SJSA1 (cell line): Measurements from ENCODE around the gene PTPRT. TPM values are rescaled to one million over a fixed set of nuclear protein-coding genes. Genes with fewer than 3 reads are reported as not detected.

Experiments used
- DNase-seq, 2 experiments: peaks; one replicate each; pipeline ENCODE4 v3.0.0-alpha.2; 2015 to 2020; ENCODE audit warnings: low spot score in 2 of 2, low read depth in 1 of 2
- H3K27ac ChIP-seq: fragments of 250-450 bp; sonication (Bioruptor Pico); 2 replicates; pipeline ENCODE4 v1.5.1; 2020; ENCODE audit warnings: mild to moderate bottlenecking, moderate library complexity
- H3K27me3 ChIP-seq: fragments of 250-450 bp; sonication (Bioruptor Pico); replicated peaks from 2 replicates; pipeline ENCODE4 v1.5.1; 2020; ENCODE audit warnings: mild to moderate bottlenecking, moderate library complexity
- H3K36me3 ChIP-seq: fragments of 250-450 bp; sonication (Bioruptor Pico); 2 replicates; pipeline ENCODE4 v1.5.1; 2020; ENCODE audit warnings: mild to moderate bottlenecking
- H3K4me1 ChIP-seq: fragments of 250-450 bp; sonication (Bioruptor Pico); replicated peaks from 2 replicates; pipeline ENCODE4 v1.6.1; 2021; ENCODE audit warnings: mild to moderate bottlenecking
- H3K4me3 ChIP-seq: fragments of 250-450 bp; sonication (Bioruptor Pico); 2 replicates; pipeline ENCODE4 v1.5.1; 2020; ENCODE audit warnings: mild to moderate bottlenecking
- H3K9me3 ChIP-seq: fragments of 250-450 bp; sonication (Bioruptor Pico); replicated peaks from 2 replicates; pipeline ENCODE4 v1.5.1; 2020; ENCODE audit warnings: mild to moderate bottlenecking
- total RNA-seq: library from RNA; depleted of rRNA; stranded (reverse); fragments of >200 nt; shearing (Covaris generic); gene quantifications from 2 replicates; pipeline ENCODE4 v1.2.3, GENCODE V29; 2014

Gene PTPRT
- total RNA-seq, 1 experiment from 2014 or later: not detected

DNA sequence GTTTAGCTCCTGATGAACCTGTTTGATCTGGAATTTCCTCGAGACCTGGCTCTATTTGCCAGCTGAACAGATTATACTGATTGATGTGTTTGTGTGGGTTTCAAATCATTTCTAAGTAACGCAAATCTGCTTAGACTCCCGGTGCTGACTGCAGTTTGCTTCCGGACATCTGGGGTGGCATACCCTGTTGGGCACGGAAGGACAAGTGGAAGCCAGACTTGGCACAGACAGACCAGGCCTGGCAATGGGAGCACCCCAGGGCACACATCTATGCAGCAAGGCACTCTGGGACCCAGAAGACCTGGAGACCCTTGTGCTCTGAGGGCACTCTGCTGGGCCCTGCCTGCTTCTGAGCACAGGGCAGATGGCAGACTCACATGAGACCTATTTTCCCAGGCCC lies 1137.8 kb downstream of the PTPRT start:
- DNase-seq: no peak
- H3K9me3 ChIP-seq: no peaks in the 10 kb centered on the region
- H3K27me3 ChIP-seq: no peaks in the 10 kb centered on the region
- H3K4me3 ChIP-seq: no peak overlapping the region
- no peak overlapping the region for H3K27ac ChIP-seq
- no peaks in the 10 kb centered on the region for H3K4me1 ChIP-seq
- H3K36me3 ChIP-seq: no peaks in the 10 kb centered on the region

DNA sequence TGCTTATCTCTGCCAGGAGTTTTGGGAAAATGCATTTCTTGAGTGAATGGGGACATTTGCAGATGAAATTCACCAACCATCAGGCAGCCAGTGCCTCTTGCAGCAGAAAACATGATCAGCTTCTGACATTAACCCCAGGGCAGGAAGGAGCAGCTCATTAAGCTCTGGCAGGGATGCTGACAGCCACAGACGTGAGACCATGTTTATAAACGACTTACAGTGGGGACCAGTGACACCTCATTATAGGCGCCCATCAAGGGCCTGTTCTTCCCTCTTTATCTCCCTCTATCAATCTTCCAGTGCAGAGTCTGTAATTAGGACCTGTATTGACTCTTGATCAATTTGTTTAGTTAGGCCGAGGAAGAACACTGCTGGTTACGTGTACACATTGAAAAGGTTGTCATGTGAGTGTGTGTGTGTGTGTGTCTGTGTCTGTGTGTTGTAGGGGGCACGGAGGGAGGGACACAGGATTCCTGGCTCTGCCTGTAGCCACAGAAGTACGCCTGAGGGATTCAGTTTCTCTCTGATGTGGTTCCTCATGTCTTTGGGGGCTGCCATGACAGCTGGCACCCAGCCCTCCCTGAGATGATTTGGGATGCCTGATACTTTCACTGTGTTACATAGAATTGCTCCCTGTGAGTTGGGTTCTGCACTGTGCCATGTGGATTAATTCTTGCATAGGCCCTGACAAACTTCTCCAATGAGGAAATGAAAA lies 1143.2 kb downstream of the PTPRT start:
- Histone ChIP-seq H3K4me1 (no peaks in the 10 kb centered on the region), H3K9me3 (no peaks in the 10 kb centered on the region; the same call in 1 of the 2 replicates), H3K27me3 (no peaks in the 10 kb centered on the region), H3K36me3 (no peaks in the 10 kb centered on the region), H3K27ac (no peak overlapping the region), H3K4me3 (no peak overlapping the region)
- no peak for DNase-seq

DNA sequence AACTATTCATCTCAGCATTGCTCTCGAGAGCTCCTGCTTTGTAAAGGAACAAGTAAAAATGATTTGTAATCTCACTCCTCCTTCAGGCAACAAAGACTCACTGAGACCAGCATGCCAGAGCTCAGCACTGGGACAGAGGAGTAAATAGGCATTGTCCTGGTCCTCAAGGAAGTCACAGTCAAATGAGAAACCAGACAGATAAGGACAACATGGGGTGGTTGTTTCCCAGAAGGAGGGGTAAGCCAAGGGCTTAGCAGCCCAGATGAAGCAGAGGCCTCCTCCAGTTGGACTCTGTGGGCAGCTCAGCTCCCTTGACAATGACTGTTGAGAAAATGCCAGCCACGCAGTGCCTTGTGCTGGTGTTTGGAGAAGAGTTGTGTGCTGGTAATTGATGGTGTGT lies 1145.8 kb downstream of the PTPRT start:
- Histone ChIP-seq H3K27ac (no peak overlapping the region), H3K27me3 (no peaks in the 10 kb centered on the region), H3K36me3 (no peaks in the 10 kb centered on the region), H3K4me3 (no peak overlapping the region), H3K9me3 (no peaks in the 10 kb centered on the region; the same call in 1 of the 2 replicates), H3K4me1 (no peaks in the 10 kb centered on the region)
- DNase-seq: no peak

DNA sequence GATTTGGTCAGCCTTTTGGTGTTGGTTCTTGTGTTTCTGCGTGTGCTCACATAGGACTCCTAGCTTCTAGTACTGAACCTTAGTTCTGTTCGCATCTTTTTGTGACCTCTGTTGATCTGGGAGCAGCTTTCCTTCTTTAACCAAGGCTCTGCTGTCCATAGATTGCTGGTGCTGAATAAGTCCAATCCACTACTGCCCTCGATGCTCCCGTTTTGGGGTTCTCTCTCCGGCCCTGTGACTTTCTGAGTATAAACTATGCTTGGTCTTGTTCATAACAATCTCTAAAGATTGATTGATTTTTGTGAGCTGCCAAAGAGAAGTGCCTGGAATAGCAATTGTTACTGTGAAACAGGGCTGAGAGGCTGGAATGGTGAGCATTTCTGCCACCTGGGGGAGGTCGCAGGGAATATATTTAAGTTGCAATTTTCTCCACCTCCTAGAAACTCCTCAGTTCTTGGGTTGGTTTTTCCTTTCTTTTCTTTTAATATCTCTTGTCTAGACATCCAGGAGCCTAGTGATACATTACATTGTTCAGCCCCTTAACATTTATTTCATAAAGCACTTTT lies 1148.6 kb downstream of the PTPRT start:
- DNase-seq: no peak
- Histone ChIP-seq H3K9me3 (no peaks in the 10 kb centered on the region; the same call in 1 of the 2 replicates), H3K4me1 (no peaks in the 10 kb centered on the region), H3K36me3 (no peaks in the 10 kb centered on the region), H3K27ac (no peak overlapping the region), H3K27me3 (no peaks in the 10 kb centered on the region), H3K4me3 (no peak overlapping the region)

DNA sequence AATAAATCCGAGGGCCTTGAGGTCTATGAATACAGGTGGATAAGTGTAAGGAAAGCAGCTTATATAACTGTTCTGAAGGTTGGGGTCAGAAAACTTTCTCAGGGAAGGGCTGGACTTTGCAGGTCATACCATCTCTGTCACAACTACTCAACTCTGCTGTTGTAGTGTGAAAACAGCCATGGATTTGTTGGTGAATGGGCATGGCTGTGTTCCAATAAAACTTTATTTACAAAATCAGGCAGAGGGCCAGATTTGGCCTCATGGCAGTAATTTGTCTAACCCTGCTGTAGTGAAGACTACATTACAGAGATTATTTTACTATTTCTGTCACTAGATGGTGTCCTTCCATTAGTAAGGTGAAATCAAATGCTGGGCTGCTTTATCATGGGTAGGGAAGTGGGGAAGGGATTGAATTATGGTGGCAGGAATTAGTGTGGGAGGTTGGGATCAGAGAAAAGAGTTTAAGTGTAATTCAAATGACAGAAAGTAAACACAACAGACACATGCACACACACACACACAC lies 1161.9 kb downstream of the PTPRT start:
- Histone ChIP-seq H3K9me3 (peaks cover 5% of the 10 kb centered on the region), H3K4me3 (no peak overlapping the region), H3K27ac (no peak overlapping the region), H3K4me1 (no peaks in the 10 kb centered on the region), H3K27me3 (no peaks in the 10 kb centered on the region), H3K36me3 (no peaks in the 10 kb centered on the region)
- DNase-seq: no peak

DNA sequence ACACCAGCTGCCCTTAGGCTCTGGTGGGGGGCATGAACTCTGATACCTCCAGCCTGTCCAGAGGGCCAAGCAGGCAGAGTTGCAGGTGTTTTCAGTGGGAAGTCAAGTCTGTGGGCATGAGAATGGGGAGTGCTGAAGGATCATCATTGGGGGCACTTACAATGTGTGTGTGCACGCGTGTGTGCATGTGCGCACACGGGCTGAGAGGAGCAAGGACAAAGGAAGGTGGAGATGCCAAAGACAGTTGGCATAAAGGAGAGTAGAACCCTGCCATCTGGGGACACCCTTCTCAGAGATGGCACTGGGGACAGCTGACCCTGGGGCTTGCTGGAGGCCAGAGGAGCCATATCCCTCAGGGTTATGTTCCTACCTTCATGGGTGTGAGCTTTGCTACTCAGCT lies 1163.1 kb downstream of the PTPRT start:
- Histone ChIP-seq H3K4me1 (no peaks in the 10 kb centered on the region), H3K9me3 (peaks cover 5% of the 10 kb centered on the region), H3K36me3 (no peaks in the 10 kb centered on the region), H3K27ac (no peak overlapping the region), H3K4me3 (no peak overlapping the region), H3K27me3 (no peaks in the 10 kb centered on the region)
- DNase-seq: no peak

DNA sequence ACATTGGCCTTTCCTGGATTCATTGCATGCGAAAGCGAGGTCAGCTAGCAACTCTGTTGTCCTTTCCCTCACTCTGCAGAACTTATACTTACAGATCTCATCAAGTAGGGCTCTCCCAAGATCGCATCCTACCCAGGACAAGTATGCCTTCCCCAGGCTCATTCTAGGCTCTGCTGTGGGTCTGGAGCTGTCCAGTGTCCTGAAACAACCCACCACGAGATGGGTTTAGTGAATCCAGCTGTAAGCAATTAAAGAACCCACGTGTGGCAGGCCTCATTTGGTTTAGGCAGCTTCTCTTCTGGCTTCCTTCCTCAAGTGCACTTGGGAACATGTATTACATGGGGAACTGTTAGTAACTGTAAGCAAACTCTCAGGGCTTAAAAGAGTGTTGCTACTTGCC lies 1165.1 kb downstream of the PTPRT start:
- no peaks in the 10 kb centered on the region for H3K4me1 ChIP-seq
- DNase-seq: no peak
- no peak overlapping the region for H3K27ac ChIP-seq
- no peak overlapping the region for H3K4me3 ChIP-seq
- no peaks in the 10 kb centered on the region for H3K36me3 ChIP-seq
- H3K27me3 ChIP-seq: no peaks in the 10 kb centered on the region
- H3K9me3 ChIP-seq: peaks cover 5% of the 10 kb centered on the region
